ENCODE measurements around the gene TULP3.

TULP3 gene

DNA sequence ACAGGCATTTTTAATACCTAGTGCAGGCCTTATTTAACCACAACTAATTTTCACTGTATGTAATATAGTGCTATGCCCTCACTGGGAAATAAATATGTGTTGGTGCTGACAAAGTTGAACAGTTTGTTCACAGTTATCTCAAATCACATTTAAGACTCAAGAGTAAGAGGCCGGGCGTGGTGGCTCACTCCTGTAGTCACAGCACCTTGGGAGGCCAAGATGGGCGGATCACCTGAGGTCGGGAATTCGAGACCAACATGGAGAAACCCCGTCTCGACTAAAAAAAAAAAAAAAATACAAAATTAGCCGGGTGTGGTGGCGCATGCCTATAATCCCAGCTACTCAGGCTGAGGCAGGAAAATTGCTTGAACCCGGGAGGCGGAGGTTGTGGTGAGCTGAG, 45.6 kb downstream of the TULP3 start:
- DNase-seq: no peak

DNA sequence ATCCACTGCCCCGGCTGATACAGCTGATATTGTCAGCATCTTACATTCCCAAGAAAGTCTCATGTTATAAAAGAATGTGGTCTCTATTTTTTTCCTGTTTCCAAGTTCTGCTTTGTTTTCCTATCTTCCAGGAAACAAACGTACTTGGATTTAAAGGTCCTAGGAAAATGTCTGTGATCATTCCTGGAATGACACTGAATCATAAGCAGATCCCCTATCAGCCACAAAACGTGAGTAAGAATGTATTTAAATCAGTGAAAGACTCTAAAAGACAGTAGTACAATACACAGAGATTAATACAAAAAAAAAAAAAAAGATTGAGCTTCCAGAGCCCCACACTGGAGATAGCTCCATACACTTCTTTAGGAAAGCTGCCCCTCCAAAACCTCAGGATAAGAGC, 46.8 kb downstream of the TULP3 start:
- no peak for DNase-seq

DNA sequence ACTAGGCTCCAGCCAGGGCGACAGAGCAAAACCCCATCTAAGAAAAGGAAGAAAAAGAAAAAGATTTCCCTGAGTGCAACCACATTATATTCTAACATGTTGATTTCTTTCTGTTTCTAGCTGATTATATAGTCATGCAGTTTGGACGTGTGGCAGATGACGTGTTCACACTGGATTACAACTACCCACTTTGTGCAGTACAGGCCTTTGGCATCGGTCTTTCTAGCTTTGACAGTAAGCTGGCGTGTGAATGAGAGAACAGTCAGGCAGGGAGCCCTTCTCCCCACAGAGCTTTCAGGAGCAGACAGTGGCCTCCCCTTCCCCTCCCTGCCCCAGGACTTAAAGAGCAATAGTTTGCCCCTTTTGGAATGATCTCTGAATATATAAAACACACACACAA, 48.5 kb downstream of the TULP3 start:
- no peak for DNase-seq

DNA sequence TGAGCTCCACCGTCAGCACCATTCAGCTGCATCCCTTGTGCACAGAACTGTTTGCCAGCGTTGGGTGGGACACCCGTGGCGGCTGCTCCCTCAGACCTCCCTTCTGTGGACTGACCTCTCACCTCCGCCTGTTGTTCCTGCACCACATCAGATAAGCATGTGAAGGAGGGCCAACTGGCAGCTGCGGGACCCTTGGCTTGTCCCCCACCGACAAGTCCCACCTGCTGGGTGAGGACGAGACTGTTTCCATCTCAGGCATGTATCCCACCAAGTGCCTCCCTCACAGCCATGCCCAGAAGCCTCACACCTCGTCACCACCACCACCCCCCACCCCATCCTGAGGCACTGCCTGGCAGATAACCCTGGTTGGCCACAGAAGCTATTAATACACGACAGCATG, 49.9 kb downstream of the TULP3 start:
- no peak for DNase-seq

DNA sequence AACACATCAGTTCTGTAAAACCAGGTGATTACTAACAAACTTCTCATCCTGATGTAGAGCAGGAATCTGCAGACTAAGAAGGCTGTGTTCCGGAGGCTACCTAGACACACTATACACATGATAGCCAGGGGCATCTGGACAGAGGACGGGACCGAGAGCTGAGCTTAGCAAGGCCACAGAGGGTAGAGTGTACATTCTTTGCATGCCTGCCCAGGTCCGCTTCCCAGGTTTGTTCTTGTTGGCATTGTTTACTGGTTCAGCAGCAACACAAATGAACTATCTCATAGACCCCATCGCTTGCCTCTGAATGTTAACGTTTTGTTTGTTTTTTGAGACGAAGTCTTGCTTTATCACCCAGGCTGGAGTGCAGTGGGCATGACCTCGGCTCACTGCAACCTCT, 50.8 kb downstream of the TULP3 start:
- DNase-seq: no peak

GRCh38 chr12:2944401-2945047, 53.8 kb downstream of the TULP3 start:
- no peak for DNase-seq

GRCh38 chr12:2949411-2949810, 58.7 kb downstream of the TULP3 start:
- DNase-seq: no peak

GRCh38 chr12:2955888-2956287, 65.2 kb downstream of the TULP3 start:
- DNase-seq: no peak

DNA sequence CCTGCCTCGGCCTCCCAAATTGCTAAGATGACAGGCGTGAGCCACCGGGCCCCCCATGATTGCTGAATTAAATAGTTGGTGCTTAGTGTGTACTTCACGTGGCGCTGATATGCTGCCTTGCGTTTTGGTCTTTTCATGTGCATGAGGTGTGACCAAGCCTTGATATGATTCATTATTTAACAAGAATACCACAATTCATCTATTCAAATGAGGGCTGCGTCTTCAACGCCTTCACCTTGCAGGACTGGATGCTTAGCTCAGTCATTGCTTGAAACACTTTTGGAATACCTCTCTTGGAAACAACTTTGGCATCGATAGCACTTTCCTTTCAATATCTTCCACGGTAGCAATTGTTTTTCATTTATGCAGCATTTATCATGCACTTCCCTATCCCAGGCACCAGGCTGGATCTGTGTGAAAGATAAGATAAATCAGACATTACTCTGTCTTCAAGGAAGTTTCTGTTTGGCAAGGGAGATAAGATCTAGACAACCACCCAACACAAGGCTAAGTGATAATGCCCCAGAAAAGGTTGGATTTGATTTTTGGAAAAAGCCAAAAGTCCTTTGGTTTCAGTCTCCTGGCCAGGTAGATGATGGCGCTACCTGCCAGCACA, 67.2 kb downstream of the TULP3 start:
- DNase-seq: no peak

GRCh38 chr12:2958432-2959191, 67.9 kb downstream of the TULP3 start:
- DNase-seq: no peak

DNA sequence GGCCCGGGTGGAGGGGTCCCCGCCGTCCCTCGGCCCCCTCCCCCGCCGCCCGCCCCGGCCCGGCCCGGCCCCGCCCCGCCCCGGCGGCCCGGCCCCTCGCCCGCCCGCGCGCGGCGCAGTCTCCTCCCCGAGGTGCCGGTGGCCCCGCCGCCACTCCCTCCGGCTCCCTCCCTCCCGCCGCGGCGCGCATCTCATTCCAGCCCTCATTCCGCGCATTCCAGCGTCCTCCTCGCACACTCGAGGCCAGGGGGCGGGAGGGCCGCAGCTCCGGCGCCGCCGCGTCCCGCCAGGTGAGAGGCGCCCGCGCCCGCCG, 68.5 kb downstream of the TULP3 start, which contains the start of gene TEAD4:
TSS of gene TEAD4 (plus strand) at position 206 of the 313 bp plus-strand sequence.
- no peak for DNase-seq

DNA sequence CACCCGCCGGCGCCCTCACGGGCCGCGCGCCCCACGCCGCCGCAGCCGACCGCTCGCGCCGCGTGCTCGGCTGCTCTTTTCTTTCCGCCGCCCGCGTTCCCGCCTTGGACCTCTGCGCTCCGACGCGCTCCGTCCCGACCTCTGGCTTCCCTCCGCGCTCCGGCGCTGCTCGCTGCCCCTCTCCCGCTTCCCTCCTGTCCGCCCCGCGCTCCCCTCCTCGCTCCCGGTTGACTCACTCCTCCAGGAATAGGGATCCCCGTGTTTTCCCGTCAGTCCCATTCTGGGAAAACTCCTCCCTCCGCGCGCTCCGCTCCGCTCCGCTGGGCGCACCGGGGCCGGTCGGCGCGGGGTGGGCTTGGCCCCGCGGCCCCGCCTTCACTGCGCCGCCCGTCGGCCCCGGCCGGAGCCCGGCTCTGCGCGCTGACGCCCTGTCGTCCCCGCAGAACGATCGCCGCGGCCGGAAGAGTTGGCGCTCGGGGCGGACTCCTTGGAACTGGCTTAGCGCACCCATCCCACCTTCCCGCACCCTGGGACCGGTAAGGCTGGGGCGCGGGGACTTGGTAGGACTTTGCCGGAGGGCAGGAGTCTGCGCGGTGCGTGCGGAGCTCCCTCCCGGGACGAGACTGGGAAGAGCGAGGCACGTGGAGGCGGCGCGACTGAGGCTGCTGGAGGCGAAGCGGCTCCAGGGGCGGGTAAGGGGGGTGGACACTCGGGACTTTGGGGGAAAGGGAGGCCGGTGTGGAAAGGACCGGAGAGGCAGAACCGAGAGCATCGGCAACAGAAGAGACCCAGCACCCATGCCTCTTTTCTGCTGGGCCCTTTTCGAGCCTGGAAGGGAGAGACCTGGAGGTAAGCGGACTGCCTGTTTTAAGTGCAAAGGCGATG, 69.1 kb downstream of the TULP3 start:
- DNase-seq: no peak

DNA sequence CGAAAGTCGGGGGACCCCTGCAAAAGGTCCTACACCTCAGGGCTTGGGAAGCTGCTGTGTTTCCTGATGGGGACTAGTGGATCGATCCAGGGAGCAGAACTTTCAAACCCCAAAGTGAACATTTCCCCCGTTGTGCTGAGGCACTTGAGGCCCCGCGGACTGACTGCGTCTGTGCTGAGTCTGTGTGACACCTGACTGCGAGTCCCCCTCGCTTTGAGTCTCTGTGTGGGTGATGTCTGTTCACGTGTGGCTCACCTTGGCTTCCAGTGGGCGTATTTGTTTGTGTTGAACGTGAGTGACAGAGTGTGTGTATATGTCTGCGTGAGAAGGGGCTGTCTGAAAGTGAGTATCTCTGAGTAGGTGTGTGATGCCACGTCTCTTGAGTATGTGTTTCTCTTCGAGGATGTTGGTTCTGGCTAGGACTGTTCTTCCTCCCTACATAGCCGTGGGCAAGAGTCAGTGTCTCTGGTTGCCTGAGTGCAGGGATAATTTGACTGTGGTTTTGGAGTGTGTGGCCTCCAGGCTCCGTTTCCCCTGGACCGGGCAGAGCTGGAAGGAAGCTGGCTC, 69.8 kb downstream of the TULP3 start:
- DNase-seq: no peak

DNA sequence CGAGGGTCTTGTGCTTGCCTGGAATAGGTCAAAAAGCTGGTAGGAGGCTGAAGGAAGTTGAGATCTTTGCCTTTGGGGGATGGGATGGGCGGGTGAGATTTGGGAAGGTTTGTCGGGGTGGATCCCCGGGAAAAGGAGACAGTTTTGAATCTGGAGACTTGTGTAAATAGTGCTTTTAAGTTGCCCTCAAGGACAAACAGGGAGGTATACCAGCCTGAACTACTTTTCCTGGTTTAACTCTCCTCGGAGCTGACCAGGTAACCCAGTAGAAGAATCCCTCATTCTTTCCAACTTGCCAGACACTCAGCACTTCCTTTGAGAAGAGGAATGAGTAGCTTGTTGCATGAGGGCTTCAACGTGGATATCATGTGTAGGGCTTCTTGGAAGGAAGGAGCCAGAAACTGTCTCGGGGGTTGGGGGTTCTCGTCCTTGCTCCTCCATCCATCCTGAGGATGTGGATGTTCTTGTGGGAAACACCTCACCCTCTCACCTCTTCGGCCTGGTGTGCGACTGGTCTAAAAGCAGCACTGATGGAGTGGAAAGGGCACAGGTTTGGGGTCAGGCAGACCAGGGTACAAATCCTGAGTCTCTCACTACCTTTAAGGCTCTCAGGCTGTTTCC, 70.4 kb downstream of the TULP3 start:
- DNase-seq: no peak

GRCh38 chr12:2961705-2962104, 71.0 kb downstream of the TULP3 start:
- DNase-seq: no peak

DNA sequence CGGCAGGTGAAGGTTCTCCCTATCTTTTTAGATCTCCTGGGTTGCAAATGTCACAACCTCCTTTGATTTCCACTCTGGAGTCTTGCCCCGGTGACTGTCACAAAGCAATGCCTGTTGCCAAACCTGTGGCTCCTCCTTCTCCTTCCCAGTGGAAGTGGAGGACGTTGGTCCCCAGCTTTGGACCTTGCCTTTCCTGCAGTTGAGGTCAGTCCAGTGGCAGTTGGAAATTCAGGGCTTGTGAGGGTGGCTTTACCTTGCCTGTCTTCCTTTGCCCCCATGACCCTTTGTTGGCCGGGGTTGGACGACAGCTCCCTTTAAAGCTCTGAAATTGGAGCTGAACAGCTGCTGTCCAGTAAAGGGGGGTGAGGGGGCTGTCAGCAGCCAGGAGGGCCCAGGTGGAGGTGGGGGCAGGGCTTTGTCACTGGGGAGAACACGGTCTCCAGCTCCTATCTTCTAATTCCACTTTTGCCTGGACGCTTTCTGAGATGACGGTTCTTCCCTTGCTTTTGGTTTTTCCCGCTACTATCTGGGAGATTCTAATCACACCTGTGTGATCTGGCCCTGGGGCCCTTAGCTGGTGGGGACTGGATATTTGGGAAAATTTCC, 72.6 kb downstream of the TULP3 start:
- DNase-seq: no peak

GRCh38 chr12:2963760-2964292, 73.1 kb downstream of the TULP3 start:
- DNase-seq: no peak

- no peak for DNase-seq
Measured at GRCh38 chr12:2967651-2968050, 77.0 kb downstream of the TULP3 start.

DNA sequence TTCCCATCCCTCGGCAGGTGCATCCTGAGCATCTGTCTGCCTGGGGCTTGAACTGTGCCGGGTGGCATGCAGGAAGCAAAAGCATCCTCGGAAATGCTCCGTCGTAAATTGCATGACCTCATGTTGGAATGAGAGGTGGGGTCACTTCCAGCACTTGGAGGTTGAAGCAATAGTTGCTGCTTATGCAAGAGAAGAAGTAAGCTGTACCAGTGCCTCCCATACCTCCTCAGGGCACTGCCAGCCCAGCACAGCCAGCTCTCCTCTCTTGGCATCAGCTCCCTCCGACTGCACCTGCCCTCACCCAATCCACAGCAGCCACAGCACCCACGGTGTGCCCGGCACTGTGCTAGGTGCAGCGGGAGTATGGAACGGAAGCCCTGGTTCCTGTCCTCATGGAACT, 80.1 kb downstream of the TULP3 start:
- no peak for DNase-seq

GRCh38 chr12:2973566-2973965, 82.9 kb downstream of the TULP3 start:
- DNase-seq: no peak

DNA sequence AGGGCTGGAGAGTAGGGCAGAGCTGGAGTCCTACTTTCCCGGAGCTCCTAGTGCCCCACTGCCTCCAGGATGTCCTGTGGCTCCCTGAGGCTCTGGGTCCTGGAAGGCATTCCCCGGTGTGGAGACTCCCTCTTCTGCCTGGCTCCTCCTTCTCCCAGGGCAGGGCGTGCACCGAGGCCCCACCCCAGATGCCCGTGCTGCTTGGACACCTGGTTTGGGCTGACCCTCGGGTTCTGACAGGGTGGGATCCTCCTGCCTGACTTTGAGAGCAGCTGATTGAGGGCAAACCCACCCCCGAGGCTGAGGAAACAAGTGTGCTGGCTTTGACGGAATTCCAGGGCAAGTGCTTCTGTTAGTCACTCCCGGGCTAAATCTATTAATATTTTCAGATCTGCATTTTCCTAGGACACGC, 83.9 kb downstream of the TULP3 start:
- no peak for DNase-seq

- DNase-seq: no peak
Measured at GRCh38 chr12:2976581-2976996, 85.9 kb downstream of the TULP3 start.
